ENCODE results near the gene ATP6V1F. TPM values are rescaled to one million over a fixed set of nuclear protein-coding genes. Genes with fewer than 3 reads are reported as not detected.

ATP6V1F gene
- total RNA-seq, 1 experiment from 2014 or later, result 95.8 TPM

- H3K36me3 ChIP-seq, result peaks cover 94% of the 10 kb centered on the region
- no peaks in the 10 kb centered on the region for H3K27me3 ChIP-seq
- no peak overlapping the region for H3K4me3 ChIP-seq
- H3K9me3 ChIP-seq (replicated peaks), result no peaks in the 10 kb centered on the region
- no peak overlapping the region for H3K27ac ChIP-seq
- H3K4me1 ChIP-seq, result no peaks in the 10 kb centered on the region
- DNase-seq, result no peak
These were observed 12.7 kb upstream of the ATP6V1F start for GRCh38 chr7:128849804-128850490.

- Histone ChIP-seq H3K4me1 (no peaks in the 10 kb centered on the region), H3K27me3 (no peaks in the 10 kb centered on the region), H3K36me3 (peaks cover 91% of the 10 kb centered on the region), H3K9me3 (replicated peaks) (no peaks in the 10 kb centered on the region), H3K4me3 (no peak overlapping the region), H3K27ac (no peak overlapping the region)
- no peak for DNase-seq
These were observed 10.0 kb upstream of the ATP6V1F start for GRCh38 chr7:128852537-128853254.

- Histone ChIP-seq H3K27me3 (no peaks in the 10 kb centered on the region), H3K27ac (no peak overlapping the region), H3K9me3 (replicated peaks) (no peaks in the 10 kb centered on the region), H3K4me1 (no peaks in the 10 kb centered on the region), H3K36me3 (peaks cover 84% of the 10 kb centered on the region), H3K4me3 (no peak overlapping the region)
- no peak for DNase-seq
These were observed 8.9 kb upstream of the ATP6V1F start for GRCh38 chr7:128853799-128854198.

- peaks cover 82% of the 10 kb centered on the region for H3K36me3 ChIP-seq
- no peaks in the 10 kb centered on the region for H3K27me3 ChIP-seq
- no peak for DNase-seq
- H3K4me3 ChIP-seq, result no peak overlapping the region
- no peak overlapping the region for H3K27ac ChIP-seq
- H3K9me3 ChIP-seq (replicated peaks), result no peaks in the 10 kb centered on the region
- no peaks in the 10 kb centered on the region for H3K4me1 ChIP-seq
These were observed 8.3 kb upstream of the ATP6V1F start for GRCh38 chr7:128854396-128854795.

- Histone ChIP-seq H3K27me3 (no peaks in the 10 kb centered on the region), H3K4me3 (no peak overlapping the region), H3K4me1 (no peaks in the 10 kb centered on the region), H3K9me3 (replicated peaks) (no peaks in the 10 kb centered on the region), H3K36me3 (peaks cover 71% of the 10 kb centered on the region), H3K27ac (no peak overlapping the region)
- DNase-seq, result no peak
These were observed 7.1 kb upstream of the ATP6V1F start for GRCh38 chr7:128855559-128855958.

- Histone ChIP-seq H3K27me3 (no peaks in the 10 kb centered on the region), H3K4me3 (no peak overlapping the region), H3K4me1 (no peaks in the 10 kb centered on the region), H3K9me3 (replicated peaks) (no peaks in the 10 kb centered on the region), H3K36me3 (peaks cover 65% of the 10 kb centered on the region), H3K27ac (no peak overlapping the region)
- DNase-seq, result no peak
These were observed 6.5 kb upstream of the ATP6V1F start for GRCh38 chr7:128856001-128856718.

- no peak overlapping the region for H3K27ac ChIP-seq
- H3K27me3 ChIP-seq, result no peaks in the 10 kb centered on the region
- no peak for DNase-seq
- no peaks in the 10 kb centered on the region for H3K9me3 ChIP-seq (replicated peaks)
- H3K36me3 ChIP-seq, result peaks cover 40% of the 10 kb centered on the region
- H3K4me1 ChIP-seq, result no peaks in the 10 kb centered on the region
- no peak overlapping the region for H3K4me3 ChIP-seq
These were observed 4.0 kb upstream of the ATP6V1F start for GRCh38 chr7:128858380-128859231.

- no peak overlapping the region for H3K4me3 ChIP-seq
- DNase-seq, result no peak
- H3K27me3 ChIP-seq, result no peaks in the 10 kb centered on the region
- no peak overlapping the region for H3K27ac ChIP-seq
- H3K9me3 ChIP-seq (replicated peaks), result no peaks in the 10 kb centered on the region
- H3K4me1 ChIP-seq, result no peaks in the 10 kb centered on the region
- peaks cover 31% of the 10 kb centered on the region for H3K36me3 ChIP-seq
These were observed 3.2 kb upstream of the ATP6V1F start for GRCh38 chr7:128859232-128860157.

- no peak for DNase-seq
- Histone ChIP-seq H3K9me3 (replicated peaks) (no peaks in the 10 kb centered on the region), H3K36me3 (peaks cover 22% of the 10 kb centered on the region), H3K27ac (no peak overlapping the region), H3K4me3 (no peak overlapping the region), H3K27me3 (no peaks in the 10 kb centered on the region), H3K4me1 (no peaks in the 10 kb centered on the region)
These were observed 2.2 kb upstream of the ATP6V1F start for GRCh38 chr7:128860158-128861073.

- Histone ChIP-seq H3K4me3 (peak overlapping the region; percentile 74), H3K27ac (no peak overlapping the region), H3K36me3 (peaks cover 7% of the 10 kb centered on the region; the same call in 1 of the 2 replicates), H3K9me3 (replicated peaks) (no peaks in the 10 kb centered on the region), H3K27me3 (no peaks in the 10 kb centered on the region), H3K4me1 (no peaks in the 10 kb centered on the region)
- no peak for DNase-seq
These were observed 592 bp upstream of the ATP6V1F start for GRCh38 chr7:128861957-128862570.

- peaks cover 9% of the 10 kb centered on the region for H3K4me1 ChIP-seq
- DNase-seq, result peak; percentile 75 to 79
These were observed 855 bp downstream of the ATP6V1F start for GRCh38 chr7:128863433-128863989.

GRCh38 chr7:128865303-128865702 is 2.6 kb downstream of the ATP6V1F start:
- Histone ChIP-seq H3K36me3 (no peaks in the 10 kb centered on the region), H3K27me3 (no peaks in the 10 kb centered on the region), H3K4me1 (peaks cover 11% of the 10 kb centered on the region), H3K9me3 (replicated peaks) (no peaks in the 10 kb centered on the region), H3K27ac (no peak overlapping the region), H3K4me3 (no peak overlapping the region)
- no peak for DNase-seq

More at GRCh38 chr7:128863433-128863989, 855 bp downstream of the ATP6V1F start:
- H3K4me3 ChIP-seq, result peak overlapping the region; percentile 74
- H3K36me3 ChIP-seq, result peaks cover 6% of the 10 kb centered on the region; the same call in 1 of the 2 replicates
- no peaks in the 10 kb centered on the region for H3K9me3 ChIP-seq (replicated peaks)
- no peaks in the 10 kb centered on the region for H3K27me3 ChIP-seq
- H3K27ac ChIP-seq, result peak overlapping the region; percentile 6; the same call in 1 of the 2 replicates

Data from SJCRH30 (cell line).